Omental fat pad (tissue), 4 donors: ENCODE measurements around the gene RAB10. TPM values are rescaled to one million over a fixed set of nuclear protein-coding genes. Genes with fewer than 3 reads are reported as not detected.

ENCODE experiments used
- ATAC-seq: fragments of 150-250 bp; one replicate; pipeline ENCODE4 v1.9.1; 2016; ENCODE audit warnings: mild to moderate bottlenecking, moderate library complexity; ENCODE audit not compliant: low FRiP score
- DNase-seq: peaks from one replicate; pipeline ENCODE4 v3.0.0-alpha.2; 2019; ENCODE audit warnings: low spot score
- CTCF ChIP-seq, 3 donors: fragments of 450-650 bp; IDR thresholded peaks; one replicate each; pipeline ENCODE4 v1.5.1; 2016 to 2017; ENCODE audit warnings: antibody characterized with exemption in 3 of 3, mild to moderate bottlenecking in 3 of 3, moderate library complexity in 2 of 3
- total RNA-seq, 4 donors: library from RNA; depleted of rRNA; stranded (reverse); fragments of >200 nt; gene quantifications; one replicate each; pipeline ENCODE4 v1.1.0, GENCODE V29; 2016

The RAB10 gene
- total RNA-seq, 4 donors from 2014 or later: 78.3 to 115 (median 86.1) TPM

DNA sequence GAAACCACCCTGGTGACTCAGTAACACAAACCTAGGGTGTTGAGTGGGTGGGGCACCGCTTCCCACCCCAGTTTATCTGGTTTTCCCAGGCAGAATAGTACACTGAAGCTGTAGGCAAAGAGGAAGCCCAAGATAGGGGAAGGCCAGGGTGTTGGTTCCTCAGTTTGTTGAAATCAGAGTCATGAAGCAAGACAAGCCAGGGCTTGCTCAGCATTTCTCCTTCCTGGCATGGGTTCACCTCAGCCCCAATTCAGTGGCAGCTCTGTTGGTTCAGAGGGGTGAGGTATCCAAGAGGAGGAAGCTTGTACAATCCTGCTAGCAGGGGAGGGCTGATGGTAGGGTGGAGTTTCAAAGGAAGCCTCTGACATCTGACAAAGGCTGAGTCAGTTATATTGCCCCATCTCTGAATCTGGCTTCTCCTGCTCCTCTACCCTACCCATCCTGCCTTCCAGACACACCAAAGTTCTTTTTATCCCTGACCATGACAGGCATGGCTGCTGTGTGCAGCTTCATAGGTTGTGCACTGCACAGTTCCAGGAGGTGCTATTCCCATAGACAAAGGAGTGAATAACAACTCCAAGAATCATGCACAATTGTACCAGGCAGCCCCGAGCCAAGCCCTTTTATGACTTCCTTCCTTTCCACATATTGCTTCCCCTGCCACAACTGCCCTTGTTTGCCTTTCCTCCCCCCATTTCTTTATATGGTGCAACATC lies 24.9 kb upstream of the RAB10 start:
- ATAC-seq: peak; percentile 95
- TF ChIP-seq CTCF (IDR thresholded peaks at IDR 0.05): no peak
- peak; percentile 35 for DNase-seq

DNA sequence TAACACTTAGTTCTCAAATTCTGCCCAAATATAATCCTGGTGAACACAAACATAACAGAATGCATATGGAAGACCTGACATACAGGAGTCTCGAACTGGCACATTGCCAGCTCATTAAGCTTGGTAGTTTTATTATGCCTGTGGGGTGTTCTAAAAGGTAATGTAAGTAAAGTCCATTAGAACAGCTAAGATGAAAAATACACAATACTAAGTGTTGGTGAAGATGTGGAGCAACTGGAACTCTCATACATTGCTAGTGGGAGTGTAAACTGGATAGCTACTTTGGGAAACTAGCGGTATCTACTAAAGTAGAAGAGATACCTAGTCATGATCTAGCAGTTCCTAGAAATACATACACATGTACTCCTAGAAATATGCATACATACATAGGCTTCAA lies 24.3 kb upstream of the RAB10 start:
- no peak for DNase-seq
- no peak for TF ChIP-seq CTCF (IDR thresholded peaks at IDR 0.05)
- ATAC-seq: no peak

GRCh38 chr2:26010943-26011342 lies 22.9 kb upstream of the RAB10 start:
- ATAC-seq (no peak), DNase-seq (no peak)
- TF ChIP-seq CTCF (IDR thresholded peaks at IDR 0.05): no peak

DNA sequence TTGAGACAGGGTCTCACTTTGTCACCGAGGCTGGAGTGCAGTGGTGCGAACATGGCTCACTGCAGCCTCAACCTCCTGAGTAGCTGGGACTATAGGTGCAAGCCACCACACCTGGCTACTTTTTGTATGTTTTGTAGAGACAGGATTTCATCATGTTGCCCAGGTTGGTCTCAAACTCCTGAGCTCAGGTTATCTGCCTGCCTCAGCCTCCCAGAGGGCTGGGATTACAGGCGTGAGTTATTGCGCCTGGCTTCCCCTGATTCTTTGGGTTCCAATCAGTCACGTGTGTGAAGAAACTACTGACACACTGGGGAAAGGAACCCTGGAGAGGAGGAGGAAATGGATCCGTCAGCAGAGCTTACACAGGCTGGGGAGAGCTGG lies 22.3 kb upstream of the RAB10 start:
- ATAC-seq: no peak

GRCh38 chr2:26011990-26012856 lies 21.7 kb upstream of the RAB10 start:
- TF ChIP-seq CTCF (IDR thresholded peaks at IDR 0.05): no peak
- ATAC-seq (no peak), DNase-seq (no peak)

More for the DNA sequence above, 22.3 kb upstream of the RAB10 start:
- TF ChIP-seq CTCF (IDR thresholded peaks at IDR 0.05): no peak
- no peak for DNase-seq

DNA sequence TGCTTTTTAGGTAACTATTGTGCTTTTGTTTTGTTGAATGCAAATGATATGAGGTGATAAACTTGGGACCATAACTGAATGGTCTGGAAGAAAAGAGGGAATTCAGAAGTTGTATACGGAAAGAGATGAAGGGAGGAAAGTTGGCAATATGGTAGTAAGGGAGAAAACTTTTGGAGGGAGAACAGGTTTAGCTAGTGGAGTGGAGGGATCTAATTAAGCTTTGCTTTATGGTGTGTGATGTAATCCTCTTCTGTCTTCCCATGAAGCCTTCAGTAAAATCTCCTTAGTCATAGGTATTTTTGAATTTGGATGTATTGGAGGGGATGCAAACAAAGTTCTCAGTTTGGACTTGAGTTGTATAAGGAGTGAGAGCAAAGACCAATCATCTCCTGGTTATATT lies 20.2 kb upstream of the RAB10 start:
- DNase-seq: no peak
- TF ChIP-seq CTCF (IDR thresholded peaks at IDR 0.05): no peak
- no peak for ATAC-seq
